Tibial nerve (tissue), 4 donors: ENCODE data around the gene CARD18. TPM values are rescaled to one million over a fixed set of nuclear protein-coding genes. Genes with fewer than 3 reads are reported as not detected.
A peak's percentile ranks its signal among the peaks of the same experiment; 100 is the strongest.

Source experiments
- DNase-seq, 2 donors: peaks; one replicate each; pipeline ENCODE4 v3.0.0-alpha.2; 2019; ENCODE audit warnings: low spot score in 2 of 2
- H3K27ac ChIP-seq, 4 donors: fragments of 200-600 bp; sonication (generic) in 3 of 4; one replicate each; pipeline ENCODE4 v1.5.1; 2017 to 2019; ENCODE audit warnings: mild to moderate bottlenecking in 1 of 4
- H3K27me3 ChIP-seq, 2 donors: fragments of 200-600 bp; sonication (generic) in 1 of 2; one replicate each; pipeline versions ENCODE4 v1.5.1 to v1.6.0; 2017 to 2019
- H3K36me3 ChIP-seq, 3 donors: fragments of 200-600 bp; sonication (generic); one replicate each; pipeline ENCODE4 v1.5.1; 2018 to 2019
- H3K4me1 ChIP-seq, 4 donors: fragments of 200-600 bp; sonication (generic) in 3 of 4; one replicate each; pipeline ENCODE4 v1.5.1; 2017 to 2019
- H3K4me3 ChIP-seq, 4 donors: fragments of 200-600 bp; sonication (generic) in 3 of 4; one replicate each; pipeline ENCODE4 v1.5.1; 2017 to 2019; ENCODE audit warnings: mild to moderate bottlenecking in 1 of 4, moderate library complexity in 1 of 4
- H3K9me3 ChIP-seq, 4 donors: fragments of 200-600 bp; sonication (generic) in 3 of 4; one replicate each; pipeline ENCODE4 v1.5.1; 2017 to 2019
- EP300 ChIP-seq, 2 donors: sonication (generic); formaldehyde crosslinking; IDR thresholded peaks; one replicate each; pipeline ENCODE4 v1.6.1; 2017; ENCODE audit warnings: antibody characterized with exemption in 2 of 2, mild to moderate bottlenecking in 1 of 2
- POLR2A ChIP-seq, 2 donors: fragments of 450-650 bp; IDR thresholded peaks; one replicate each; pipeline ENCODE4 v1.6.1; 2017; ENCODE audit warnings: antibody characterized with exemption in 2 of 2, mild to moderate bottlenecking in 2 of 2, moderate library complexity in 2 of 2
- WGBS, 2 donors: methylation state at CpG; one replicate each; pipeline ENCODE4 v1.1.5; 2018; 5-methylcytosine and 5-hydroxymethylcytosine counted together
- total RNA-seq, 4 donors: library from RNA; depleted of rRNA; stranded (reverse); fragments of >200 nt; gene quantifications; one replicate each; pipeline ENCODE4 v1.1.0, GENCODE V29; 2016
- TF ChIP-seq, protein P1 (sequence below), 5 experiments: fragments of 200-600 bp in 3 of 5; fragments of 450-650 bp in 2 of 5; sonication (generic) in 3 of 5; IDR thresholded peaks; one replicate each; pipeline ENCODE4 v1.5.1; 2016 to 2019; ENCODE audit warnings: antibody characterized with exemption in 5 of 5, mild to moderate bottlenecking in 3 of 5, moderate library complexity in 2 of 5

The CARD18 gene
- total RNA-seq, 4 donors from 2014 or later, result not detected

DNA sequence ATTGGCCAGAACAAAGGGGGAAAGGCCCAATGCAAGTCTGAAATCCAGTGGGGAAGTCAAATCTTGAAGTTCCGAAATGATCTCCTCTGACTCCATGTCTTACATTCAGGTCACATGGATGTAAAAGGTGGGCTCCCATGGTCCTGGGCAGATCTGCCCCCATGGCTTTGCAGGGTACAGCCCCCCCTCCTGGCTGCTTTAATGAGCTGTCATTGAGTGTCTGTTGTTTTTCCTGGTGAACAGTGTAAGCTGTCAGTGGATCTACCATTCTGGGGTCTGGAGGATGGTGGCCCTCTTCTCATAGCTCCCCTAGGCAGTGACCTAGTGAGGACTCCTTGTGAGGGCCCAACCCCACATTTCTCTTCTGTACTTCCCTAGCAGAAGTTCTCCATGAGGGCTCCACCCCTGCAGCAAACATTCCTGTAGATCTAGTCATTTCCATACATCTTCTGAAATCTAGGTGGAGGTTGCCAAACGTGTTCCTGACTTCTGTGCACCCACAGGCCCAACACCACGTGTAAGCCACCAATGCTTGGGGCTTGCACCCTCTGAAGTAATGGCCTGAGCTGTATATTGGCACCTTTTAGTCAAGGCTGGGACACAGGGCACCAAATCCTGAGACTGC lies 9.3 kb downstream of the CARD18 start:
- peaks cover 0 to 15% (median 0%) of the 10 kb centered on the region in 4 donors for H3K9me3 ChIP-seq
- no peaks in the 10 kb centered on the region for H3K27me3 ChIP-seq
- WGBS, 2 donors, result 66 to 70% methylated on average over 3 of the region's 3 CpGs
- no peak overlapping the region for H3K4me3 ChIP-seq
- TF ChIP-seq, protein P1, sequence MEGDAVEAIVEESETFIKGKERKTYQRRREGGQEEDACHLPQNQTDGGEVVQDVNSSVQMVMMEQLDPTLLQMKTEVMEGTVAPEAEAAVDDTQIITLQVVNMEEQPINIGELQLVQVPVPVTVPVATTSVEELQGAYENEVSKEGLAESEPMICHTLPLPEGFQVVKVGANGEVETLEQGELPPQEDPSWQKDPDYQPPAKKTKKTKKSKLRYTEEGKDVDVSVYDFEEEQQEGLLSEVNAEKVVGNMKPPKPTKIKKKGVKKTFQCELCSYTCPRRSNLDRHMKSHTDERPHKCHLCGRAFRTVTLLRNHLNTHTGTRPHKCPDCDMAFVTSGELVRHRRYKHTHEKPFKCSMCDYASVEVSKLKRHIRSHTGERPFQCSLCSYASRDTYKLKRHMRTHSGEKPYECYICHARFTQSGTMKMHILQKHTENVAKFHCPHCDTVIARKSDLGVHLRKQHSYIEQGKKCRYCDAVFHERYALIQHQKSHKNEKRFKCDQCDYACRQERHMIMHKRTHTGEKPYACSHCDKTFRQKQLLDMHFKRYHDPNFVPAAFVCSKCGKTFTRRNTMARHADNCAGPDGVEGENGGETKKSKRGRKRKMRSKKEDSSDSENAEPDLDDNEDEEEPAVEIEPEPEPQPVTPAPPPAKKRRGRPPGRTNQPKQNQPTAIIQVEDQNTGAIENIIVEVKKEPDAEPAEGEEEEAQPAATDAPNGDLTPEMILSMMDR (IDR thresholded peaks at IDR 0.05), result no peak
- no peak for TF ChIP-seq POLR2A (IDR thresholded peaks at IDR 0.05)
- TF ChIP-seq EP300 (IDR thresholded peaks at IDR 0.05), result no peak
- no peaks in the 10 kb centered on the region for H3K4me1 ChIP-seq
- no peak overlapping the region for H3K27ac ChIP-seq
- DNase-seq, result no peak
- H3K36me3 ChIP-seq, result no peaks in the 10 kb centered on the region

DNA sequence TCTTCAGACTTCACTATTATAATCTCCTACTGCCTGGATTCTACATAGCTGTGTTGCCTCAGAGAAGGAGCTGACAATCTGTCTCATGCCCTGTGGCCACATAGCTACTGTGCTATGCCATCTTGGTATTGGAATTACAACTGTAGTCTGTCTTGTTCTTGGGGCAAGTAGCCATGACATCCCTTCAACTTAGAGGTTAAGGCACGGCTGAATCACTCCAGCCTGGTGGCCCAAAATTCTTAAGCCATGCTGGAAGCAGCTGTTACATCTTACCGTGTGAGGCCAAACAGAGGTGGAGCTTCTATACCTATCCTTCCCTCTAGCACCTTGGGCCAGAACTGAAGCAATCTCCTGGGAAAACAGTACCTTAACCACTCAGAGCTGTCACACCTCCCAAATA lies 14.8 kb downstream of the CARD18 start:
- Histone ChIP-seq H3K4me1 (no peaks in the 10 kb centered on the region), H3K9me3 (no peaks in the 10 kb centered on the region), H3K27ac (no peak overlapping the region), H3K36me3 (no peaks in the 10 kb centered on the region), H3K27me3 (no peaks in the 10 kb centered on the region), H3K4me3 (no peak overlapping the region)
- 88 to 90% methylated on average over 2 of the region's 2 CpGs for WGBS, 2 donors
- TF ChIP-seq EP300 (IDR thresholded peaks at IDR 0.05) (no peak), POLR2A (IDR thresholded peaks at IDR 0.05) (no peak)
- TF ChIP-seq, protein P1 (IDR thresholded peaks at IDR 0.05), result no peak
- DNase-seq, result no peak

DNA sequence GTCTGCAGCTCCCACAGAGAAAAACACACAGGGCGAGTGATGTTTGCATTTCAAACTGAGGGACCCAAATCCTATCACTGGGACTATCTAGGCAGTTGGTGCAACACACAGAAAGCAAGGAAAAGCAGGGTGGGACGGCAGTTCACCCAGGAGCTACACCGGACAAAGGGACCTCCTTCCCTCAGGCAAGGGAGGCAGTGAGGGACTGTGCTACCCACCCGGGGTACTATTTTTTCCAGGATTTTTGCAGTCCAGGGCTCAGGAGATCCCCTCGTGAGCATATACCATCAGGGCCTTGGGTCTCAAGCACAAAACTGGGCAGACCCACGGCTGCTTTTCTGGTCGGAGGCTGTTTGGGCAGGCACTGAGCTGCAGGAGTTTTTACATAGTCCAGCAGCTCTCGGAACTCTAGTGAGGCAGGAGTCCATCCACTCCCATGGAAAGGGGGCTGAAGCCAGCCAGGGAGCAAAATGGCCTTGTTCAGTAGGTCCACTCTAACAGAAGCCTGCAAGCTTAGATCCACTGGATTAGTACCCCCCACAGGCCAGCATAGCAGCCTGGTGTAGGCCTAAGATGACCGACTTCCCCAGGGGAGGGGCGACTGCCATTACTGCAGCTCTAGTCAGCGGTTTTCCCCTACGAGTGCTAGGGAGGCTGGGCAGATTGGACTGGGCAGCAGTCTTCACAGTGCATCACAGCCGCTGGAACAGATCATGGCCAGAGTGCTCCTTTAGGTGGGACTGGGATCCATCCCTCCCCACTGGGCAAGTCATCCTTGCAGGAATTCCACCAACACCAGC lies 28.2 kb downstream of the CARD18 start:
- H3K36me3 ChIP-seq, result no peaks in the 10 kb centered on the region
- no peak for TF ChIP-seq POLR2A (IDR thresholded peaks at IDR 0.05)
- 85 to 94% methylated on average over 8 to 13 of the region's 13 CpGs for WGBS, 2 donors
- no peaks in the 10 kb centered on the region for H3K9me3 ChIP-seq
- H3K4me3 ChIP-seq, result no peak overlapping the region
- no peak overlapping the region for H3K27ac ChIP-seq
- H3K4me1 ChIP-seq, result peaks cover 0 to 11% (median 0%) of the 10 kb centered on the region in 4 donors
- DNase-seq, result no peak
- no peaks in the 10 kb centered on the region for H3K27me3 ChIP-seq

DNA sequence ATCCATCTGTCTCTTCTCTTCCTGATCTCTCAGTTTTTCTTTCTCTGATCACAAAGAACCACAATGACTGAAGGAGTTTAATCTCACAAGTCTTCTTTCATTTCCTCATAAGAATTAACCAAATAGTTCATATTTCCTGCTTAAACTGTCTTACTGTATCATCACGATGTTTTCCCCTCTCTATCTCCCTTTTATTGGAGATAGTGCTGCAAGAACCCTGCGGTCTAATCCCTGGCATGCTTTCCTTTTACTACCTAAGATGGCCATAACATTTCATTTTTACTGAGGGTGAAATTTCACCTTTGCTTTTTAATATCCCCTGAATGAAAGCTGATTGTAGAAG lies 28.9 kb downstream of the CARD18 start:
- no peak for DNase-seq
- H3K4me3 ChIP-seq, result no peak overlapping the region
- H3K27ac ChIP-seq, result peak overlapping the region in 1 of 4 donors; percentile 20
- H3K27me3 ChIP-seq, result no peaks in the 10 kb centered on the region
- TF ChIP-seq POLR2A (IDR thresholded peaks at IDR 0.05) (no peak), EP300 (IDR thresholded peaks at IDR 0.05) (no peak)
- TF ChIP-seq, protein P1 (IDR thresholded peaks at IDR 0.05), result no peak
- peaks cover 0 to 11% (median 0%) of the 10 kb centered on the region in 4 donors for H3K4me1 ChIP-seq
- H3K36me3 ChIP-seq, result no peaks in the 10 kb centered on the region
- WGBS, 2 donors, result 57% methylated on average over 2 of the region's 2 CpGs
- H3K9me3 ChIP-seq, result no peaks in the 10 kb centered on the region

DNA sequence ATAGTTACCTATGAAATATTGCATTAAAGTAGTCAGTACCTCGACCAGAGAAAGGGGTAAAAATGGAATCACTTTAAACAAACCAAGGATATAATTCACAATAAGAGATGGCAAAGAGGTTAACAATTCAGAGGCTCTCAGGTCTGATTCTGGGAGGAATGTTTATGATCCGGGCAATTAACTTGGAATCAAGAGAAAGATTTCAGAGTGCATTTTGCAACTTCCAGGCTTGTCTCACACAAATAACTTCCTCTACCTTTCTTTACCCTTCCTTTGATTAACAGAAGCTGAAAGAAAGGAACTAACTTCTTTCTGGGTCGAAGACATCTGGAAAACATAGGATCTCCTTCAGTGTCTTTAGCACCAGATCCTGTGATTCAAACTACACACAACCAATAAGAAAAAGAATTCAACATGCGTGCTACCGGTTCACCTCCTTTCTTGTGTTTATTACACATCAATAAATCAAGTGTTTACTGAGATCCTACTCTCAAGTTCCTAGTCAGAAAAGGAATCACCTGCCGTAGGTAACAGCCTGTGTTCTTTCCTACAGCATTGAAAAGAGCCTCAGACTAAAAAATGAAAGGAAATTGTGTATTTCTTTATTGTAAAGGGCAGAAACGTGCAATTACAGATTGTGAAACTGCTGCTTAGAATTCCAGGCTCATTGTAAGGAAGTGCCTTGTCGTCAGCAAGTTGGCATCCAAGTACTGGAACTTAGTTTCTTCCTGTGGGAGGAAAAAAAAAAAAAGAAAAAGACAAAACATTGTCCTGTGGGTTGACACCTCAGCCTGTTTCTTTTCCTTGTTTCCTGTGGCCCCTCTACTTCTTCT lies 29.5 kb downstream of the CARD18 start:
- 35 to 41% methylated on average over 8 of the region's 8 CpGs for WGBS, 2 donors
- no peaks in the 10 kb centered on the region for H3K36me3 ChIP-seq
- peaks cover 0 to 11% (median 0%) of the 10 kb centered on the region in 4 donors for H3K4me1 ChIP-seq
- no peaks in the 10 kb centered on the region for H3K9me3 ChIP-seq
- H3K27ac ChIP-seq, result peak overlapping the region in 2 of 4 donors; percentile 20 to 34
- no peak for TF ChIP-seq POLR2A (IDR thresholded peaks at IDR 0.05)
- TF ChIP-seq, protein P1 (IDR thresholded peaks at IDR 0.05), result no peak
- TF ChIP-seq EP300 (IDR thresholded peaks at IDR 0.05), result no peak
- no peak overlapping the region for H3K4me3 ChIP-seq
- no peaks in the 10 kb centered on the region for H3K27me3 ChIP-seq
- no peak for DNase-seq
